K562 (cell line): Measurements from ENCODE around the gene EEF1AKMT4. TPM values are rescaled to one million over a fixed set of nuclear protein-coding genes. Genes with fewer than 3 reads are reported as not detected.

Experiments
- BHLHE40 ChIP-seq: IDR thresholded peaks from 2 replicates; pipeline ENCODE4 v1.6.1; 2011; ENCODE audit warnings: low read length, improper control_type of control experiment
- CC2D1A ChIP-seq: fragments of 450-650 bp; IDR thresholded peaks from 2 replicates; pipeline ENCODE4 v1.6.1; 2017; ENCODE audit warnings: mild to moderate bottlenecking
- JUND ChIP-seq, 2 experiments: IDR thresholded peaks; 2 replicates in 1 of 2; 3 replicates in 1 of 2; pipeline ENCODE4 v1.6.1; 2011; ENCODE audit warnings: borderline replicate concordance in 2 of 2, low read depth in 2 of 2, low read length in 2 of 2, improper control_type of control experiment in 1 of 2, missing biosample characterization in 1 of 2, missing genetic modification characterization in 1 of 2, missing genetic modification reagents in 1 of 2
- KAT2B ChIP-seq: IDR thresholded peaks from one replicate; pipeline ENCODE4 v1.6.1; 2012; ENCODE audit warnings: low read depth, mild to moderate bottlenecking, control low read depth, inconsistent platforms, low read length, moderate library complexity
- KDM4B ChIP-seq, 2 experiments: fragments of 450-650 bp in 1 of 2; sonication (generic) in 1 of 2; IDR thresholded peaks; 2 replicates each; pipeline ENCODE4 v1.6.1; 2016 to 2017; ENCODE audit warnings: borderline replicate concordance in 2 of 2, antibody characterized with exemption in 1 of 2, low read depth in 1 of 2, mild to moderate bottlenecking in 1 of 2
- KDM5B ChIP-seq: fragments of 200-600 bp; sonication (generic); IDR thresholded peaks from 2 replicates; pipeline ENCODE4 v1.6.1; 2012; ENCODE audit warnings: low read depth, mild to moderate bottlenecking, moderate library complexity, low read length, control low read depth, inconsistent platforms; ENCODE audit not compliant: insufficient replicate concordance
- KLF16 ChIP-seq: IDR thresholded peaks from 2 replicates; pipeline ENCODE4 v1.6.1; 2016; ENCODE audit warnings: antibody characterized with exemption
- KLF6 ChIP-seq: fragments of 250-450 bp; sonication (Bioruptor Pico); IDR thresholded peaks from 2 replicates; pipeline ENCODE4 v1.4.0; 2020; ENCODE audit warnings: mild to moderate bottlenecking, moderate library complexity, borderline replicate concordance
- MLLT1 ChIP-seq, 2 experiments: fragments of 450-650 bp; IDR thresholded peaks; 2 replicates each; pipeline ENCODE4 v1.6.1; 2016
- MYC ChIP-seq, 2 experiments: fragments of 250-450 bp in 1 of 2; sonication (Bioruptor Pico) in 1 of 2; IDR thresholded peaks; 2 replicates each; pipeline versions ENCODE4 v1.5.1 to v1.6.1; 2012 to 2021; ENCODE audit warnings: low read depth in 2 of 2, borderline replicate concordance in 1 of 2, improper control_type of control experiment in 1 of 2, low read length in 1 of 2, mild to moderate bottlenecking in 1 of 2, moderate library complexity in 1 of 2
- NEUROD1 ChIP-seq: fragments of 150-350 bp; IDR thresholded peaks from 2 replicates; pipeline ENCODE4 v1.6.1; 2014; ENCODE audit warnings: borderline replicate concordance, low read length, low read depth; ENCODE audit not compliant: partially characterized antibody
- NFATC3 ChIP-seq: fragments of 450-650 bp; IDR thresholded peaks from 2 replicates; pipeline ENCODE4 v1.6.1; 2017; ENCODE audit warnings: mild to moderate bottlenecking
- PML ChIP-seq: IDR thresholded peaks from 2 replicates; pipeline ENCODE4 v1.6.1; 2012; ENCODE audit warnings: low read length, inconsistent platforms
- SFPQ ChIP-seq: fragments of 200-400 bp; formaldehyde crosslinking; IDR thresholded peaks from 2 replicates; pipeline ENCODE4 v1.6.1; 2017; ENCODE audit warnings: mild to moderate bottlenecking, low read depth, low read length, moderate library complexity
- TOE1 ChIP-seq, 2 experiments: fragments of 450-650 bp in 1 of 2; sonication (generic) in 1 of 2; formaldehyde crosslinking in 1 of 2; IDR thresholded peaks; 2 replicates each; pipeline versions ENCODE4 v1.7.1 to v1.8.0; 2016 to 2022; ENCODE audit warnings: borderline replicate concordance in 2 of 2, mild to moderate bottlenecking in 2 of 2, antibody characterized with exemption in 1 of 2, inconsistent platforms in 1 of 2, low read depth in 1 of 2, missing genetic modification reagents in 1 of 2, moderate library complexity in 1 of 2
- YBX1 ChIP-seq: fragments of 450-650 bp; IDR thresholded peaks from 2 replicates; pipeline ENCODE4 v1.7.1; 2016; ENCODE audit warnings: mild to moderate bottlenecking
- ZC3H4 ChIP-seq: sonication (generic); formaldehyde crosslinking; IDR thresholded peaks from 2 replicates; pipeline ENCODE4 v1.9.0; 2021; ENCODE audit warnings: missing genetic modification reagents, borderline replicate concordance
- ZNF274 ChIP-seq: IDR thresholded peaks from 2 replicates; pipeline ENCODE4 v1.6.1; 2011; ENCODE audit warnings: low read depth, mild to moderate bottlenecking, low read length, moderate library complexity, borderline replicate concordance
- ZNF511 ChIP-seq: sonication (generic); formaldehyde crosslinking; IDR thresholded peaks from 2 replicates; pipeline ENCODE4 v1.8.0; 2022; ENCODE audit warnings: mild to moderate bottlenecking, missing genetic modification reagents
- ZNF639 ChIP-seq, 2 experiments: fragments of 200-800 bp in 1 of 2; sonication (Bioruptor generic) in 1 of 2; sonication (generic) in 1 of 2; formaldehyde crosslinking in 1 of 2; IDR thresholded peaks in 1 of 2; conservative IDR thresholded peaks in 1 of 2; 2 replicates each; pipeline versions ENCODE4 v1.5.0 to v1.6.1; 2016 to 2020; ENCODE audit warnings: missing compliant biosample characterization in 1 of 2, missing genetic modification characterization in 1 of 2, missing genetic modification reagents in 1 of 2
- polyA plus RNA-seq, 8 experiments: library from polyadenylated mRNA; depleted of rRNA in 4 of 8; stranded (reverse) in 5 of 8; unstranded in 3 of 8; fragments of >200 nt; fragmentation: Nextera tagmentation in 2 of 8; fragmentation: Illumina TruSeq in 1 of 8; extraction: Ambion mirVana in 2 of 8; extraction: Trizol in 1 of 8; gene quantifications; 2 replicates each; pipeline versions ENCODE4 v1.2.1 to v1.2.3, GENCODE V29; 2011 to 2014; ENCODE audit warnings: inconsistent platforms in 1 of 8, missing spikeins in 1 of 8
- total RNA-seq, 7 experiments: library from RNA; depleted of rRNA in 6 of 7; stranded (reverse); fragments of >200 nt in 6 of 7; fragmentation: Illumina TruSeq in 2 of 7; extraction: Trizol in 2 of 7; gene quantifications; 2 replicates each; pipeline versions ENCODE4 v1.2.1 to v1.2.3, GENCODE V29; 2011 to 2021; ENCODE audit warnings: low replicate concordance in 1 of 7

EEF1AKMT4 gene
- total and polyA plus RNA-seq, 9 of the 15 experiments (the other 6 are each of a cell fraction or from before 2014, with no cell fraction given): 10.3 to 49.4 (median 18.9) TPM

- peak; percentile 39; the same call in 1 of the 2 replicates for TF ChIP-seq JUND (IDR thresholded peaks at IDR 0.05; ENCODE audit: borderline replicate concordance, low read depth, low read length)
- TF ChIP-seq JUND (tag; IDR thresholded peaks at IDR 0.05; ENCODE audit: borderline replicate concordance, low read depth, low read length): no peak; the same call in 2 of the 3 replicates
- TF ChIP-seq KDM5B: no peak
- TF ChIP-seq BHLHE40: no peak
- TF ChIP-seq ZC3H4: no peak
- no peak; a peak in 1 of 4 replicates for TF ChIP-seq MLLT1 (IDR thresholded peaks at IDR 0.05)
- TF ChIP-seq MYC (IDR thresholded peaks at IDR 0.05; ENCODE audit: low read depth, low read length): peak; percentile 34; the same call in 1 of the 2 replicates
- TF ChIP-seq MYC (CRISPR knock-in tag; IDR thresholded peaks at IDR 0.05; ENCODE audit: borderline replicate concordance, low read depth): no peak
- TF ChIP-seq YBX1: no peak
- TF ChIP-seq TOE1 (IDR thresholded peaks at IDR 0.05; ENCODE audit: borderline replicate concordance): no peak
- TF ChIP-seq TOE1 (CRISPR knock-in tag; IDR thresholded peaks at IDR 0.05; ENCODE audit: borderline replicate concordance, low read depth): no peak
- TF ChIP-seq ZNF639 (CRISPR knock-in tag; conservative IDR thresholded peaks at IDR 0.05 in 1 of 2, IDR thresholded peaks at IDR 0.05 in 1 of 2): no peak
- no peak for TF ChIP-seq ZNF511 (CRISPR knock-in tag)
- TF ChIP-seq KLF16: 0 out of 2 replicates have a peak, but pooled peaks have one; percentile 33
- TF ChIP-seq NFATC3: no peak
- TF ChIP-seq ZNF274: no peak
- no peak for TF ChIP-seq KAT2B
- no peak for TF ChIP-seq SFPQ
- peak; percentile 28; the same call in 1 of the 2 replicates for TF ChIP-seq CC2D1A
- TF ChIP-seq KDM4B (IDR thresholded peaks at IDR 0.05; ENCODE audit: borderline replicate concordance in 2 of 2, low read depth in 1 of 2): no peak
- TF ChIP-seq NEUROD1: peak; percentile 33
- TF ChIP-seq PML: no peak
- TF ChIP-seq KLF6 (CRISPR knock-in tag): no peak
These were observed 826 bp downstream of the EEF1AKMT4 start (continued) for GRCh38 chr3:184250167-184250828.
